NCI-H1105 (cell line): ENCODE measurements around the gene CTDP1.

ENCODE experiments used
- DNase-seq: peaks from one replicate; lab custom pipeline; 2025; lab: John Stamatoyannopoulos, UW

CTDP1 gene, protein sequence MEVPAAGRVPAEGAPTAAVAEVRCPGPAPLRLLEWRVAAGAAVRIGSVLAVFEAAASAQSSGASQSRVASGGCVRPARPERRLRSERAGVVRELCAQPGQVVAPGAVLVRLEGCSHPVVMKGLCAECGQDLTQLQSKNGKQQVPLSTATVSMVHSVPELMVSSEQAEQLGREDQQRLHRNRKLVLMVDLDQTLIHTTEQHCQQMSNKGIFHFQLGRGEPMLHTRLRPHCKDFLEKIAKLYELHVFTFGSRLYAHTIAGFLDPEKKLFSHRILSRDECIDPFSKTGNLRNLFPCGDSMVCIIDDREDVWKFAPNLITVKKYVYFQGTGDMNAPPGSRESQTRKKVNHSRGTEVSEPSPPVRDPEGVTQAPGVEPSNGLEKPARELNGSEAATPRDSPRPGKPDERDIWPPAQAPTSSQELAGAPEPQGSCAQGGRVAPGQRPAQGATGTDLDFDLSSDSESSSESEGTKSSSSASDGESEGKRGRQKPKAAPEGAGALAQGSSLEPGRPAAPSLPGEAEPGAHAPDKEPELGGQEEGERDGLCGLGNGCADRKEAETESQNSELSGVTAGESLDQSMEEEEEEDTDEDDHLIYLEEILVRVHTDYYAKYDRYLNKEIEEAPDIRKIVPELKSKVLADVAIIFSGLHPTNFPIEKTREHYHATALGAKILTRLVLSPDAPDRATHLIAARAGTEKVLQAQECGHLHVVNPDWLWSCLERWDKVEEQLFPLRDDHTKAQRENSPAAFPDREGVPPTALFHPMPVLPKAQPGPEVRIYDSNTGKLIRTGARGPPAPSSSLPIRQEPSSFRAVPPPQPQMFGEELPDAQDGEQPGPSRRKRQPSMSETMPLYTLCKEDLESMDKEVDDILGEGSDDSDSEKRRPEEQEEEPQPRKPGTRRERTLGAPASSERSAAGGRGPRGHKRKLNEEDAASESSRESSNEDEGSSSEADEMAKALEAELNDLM

DNA sequence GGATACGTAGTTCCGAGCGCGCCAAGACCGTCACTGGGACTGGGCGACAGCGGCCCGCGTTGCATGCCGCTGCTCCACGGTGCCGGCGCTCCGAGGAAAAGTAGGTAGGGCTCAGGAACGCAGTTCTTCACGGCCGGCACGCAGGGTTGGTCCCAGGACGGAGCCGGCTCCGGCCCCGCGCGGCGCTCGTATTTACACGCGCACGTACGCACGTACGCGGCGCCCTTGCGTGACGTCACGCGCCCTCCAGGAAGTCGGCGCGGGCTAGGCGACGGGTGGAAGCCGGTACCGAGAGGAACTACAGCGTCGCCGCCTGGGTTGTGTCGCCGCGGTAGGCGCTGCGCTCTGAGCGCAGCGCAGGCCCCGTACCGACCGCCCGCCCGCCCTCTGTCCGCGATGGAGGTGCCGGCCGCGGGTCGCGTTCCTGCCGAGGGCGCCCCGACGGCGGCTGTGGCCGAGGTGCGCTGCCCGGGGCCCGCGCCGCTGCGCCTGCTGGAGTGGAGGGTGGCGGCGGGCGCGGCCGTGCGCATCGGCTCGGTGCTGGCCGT is at the start of gene CTDP1:
Gene CTDP1, plus strand, starts transcription at position 252 of the 548 bp plus-strand sequence. Its CDS starts 145 bp downstream, at position 397.
- DNase-seq = peak; percentile 91

DNA sequence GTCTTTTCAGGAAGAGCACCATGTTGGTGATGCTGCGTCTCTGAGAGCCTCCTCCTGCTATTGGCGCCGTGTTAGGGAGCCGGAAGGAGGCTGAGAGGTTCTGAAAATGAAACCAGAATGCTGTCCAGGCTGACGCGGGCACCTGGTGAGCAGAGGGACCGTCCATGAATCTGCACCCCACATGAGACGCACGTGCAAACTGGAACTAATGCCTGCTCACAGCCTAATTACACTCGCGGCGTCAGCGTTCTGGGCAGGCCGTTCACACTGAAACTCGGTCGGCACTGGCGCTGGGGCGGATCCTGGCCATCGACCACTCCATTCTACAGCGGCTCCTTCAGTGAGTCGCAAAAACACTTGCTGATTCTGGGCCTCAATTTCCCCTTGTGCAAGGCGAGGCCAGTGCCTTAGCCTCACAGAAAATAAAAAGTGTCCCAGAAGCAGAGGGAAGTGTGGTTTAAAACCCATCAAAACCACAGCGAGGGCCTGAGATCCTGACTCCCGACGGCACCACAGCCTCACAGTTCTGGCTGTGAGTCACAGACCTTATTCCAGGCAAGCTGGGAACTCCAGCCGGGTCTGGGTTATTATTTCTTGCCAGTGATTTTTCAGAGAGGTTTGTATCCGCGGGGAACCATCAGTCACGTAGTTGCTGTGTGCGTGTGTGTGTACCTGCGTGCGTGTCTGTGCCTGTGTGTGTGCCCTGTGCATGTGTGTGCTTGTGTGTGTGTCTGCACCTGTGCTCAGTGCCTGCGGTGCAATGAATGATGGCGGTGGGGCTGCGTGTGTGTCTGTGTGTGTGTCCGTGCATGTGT is 49.1 kb upstream of the CTDP1 start:
- DNase-seq = no peak

DNA sequence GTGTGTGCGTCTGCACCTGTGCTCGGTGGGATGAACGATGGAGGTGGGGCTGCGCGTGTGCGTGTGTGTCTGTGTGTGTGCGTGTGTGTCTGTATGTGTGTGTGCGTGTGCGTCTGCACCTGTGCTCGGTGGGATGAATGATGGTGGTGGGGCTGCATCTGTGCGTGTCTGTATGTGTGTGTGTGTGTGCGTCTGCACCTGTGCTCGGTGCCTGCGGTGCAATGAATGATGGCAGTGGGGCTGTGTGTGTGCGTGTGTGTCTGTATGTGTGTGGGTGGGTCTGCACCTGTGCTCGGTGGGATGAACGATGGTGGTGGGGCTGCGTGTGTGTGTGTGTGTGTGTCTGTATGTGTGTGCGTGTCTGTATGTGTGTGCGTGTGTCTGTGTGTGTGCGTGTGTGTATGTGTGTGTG is 48.5 kb upstream of the CTDP1 start:
- DNase-seq = no peak

DNA sequence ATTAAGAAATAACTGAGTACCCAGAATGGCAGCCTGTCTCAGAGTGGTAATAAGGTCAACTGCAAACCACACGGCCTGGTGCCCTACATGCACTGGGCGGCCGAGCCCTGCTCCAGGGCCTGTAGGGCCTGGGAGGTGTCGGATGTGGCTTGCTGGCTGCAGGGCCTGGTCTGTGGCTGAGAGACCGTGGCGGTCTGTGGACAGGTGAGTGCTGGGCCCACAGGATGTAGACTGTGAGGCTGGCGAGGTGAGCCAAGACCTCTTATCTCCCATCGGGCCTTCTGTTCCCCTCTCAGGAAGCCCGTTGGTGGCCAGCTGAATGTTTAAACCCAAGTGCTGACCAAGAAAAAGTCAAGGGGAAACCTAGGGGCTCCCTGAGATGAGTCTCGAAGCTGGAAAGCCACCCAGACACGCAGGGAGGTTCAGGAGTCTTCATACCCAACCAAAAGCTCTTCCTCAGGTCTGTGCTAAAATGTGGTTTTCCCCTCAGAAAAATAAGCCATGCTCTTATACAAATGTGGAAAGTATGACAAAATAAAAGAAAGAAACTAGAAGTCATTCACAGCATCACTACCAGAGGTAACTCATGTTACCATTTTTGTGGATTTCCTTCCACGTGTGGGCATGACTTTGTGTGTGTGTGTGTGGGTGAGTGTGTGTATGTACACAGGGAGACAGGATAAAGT is 47.7 kb upstream of the CTDP1 start:
- no peak for DNase-seq

DNA sequence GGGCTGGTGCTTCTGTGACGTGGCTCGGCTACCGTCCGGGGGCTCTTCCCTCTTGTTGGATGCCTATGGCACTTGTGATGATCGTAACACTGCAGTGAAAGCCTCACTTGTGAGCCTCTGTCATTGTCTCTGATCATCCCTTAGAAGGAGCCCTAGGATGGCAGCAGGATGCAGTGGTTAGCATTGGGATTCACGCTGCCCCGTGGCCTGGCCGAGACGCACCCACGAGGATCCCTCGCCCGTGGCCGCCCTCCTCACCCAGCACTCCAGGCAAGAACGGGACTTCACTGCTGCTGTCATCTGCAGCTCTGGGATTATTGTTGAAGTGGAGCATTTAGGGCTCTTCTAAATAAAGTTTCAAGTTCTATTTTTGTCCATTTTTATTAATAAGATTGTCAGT is 46.8 kb upstream of the CTDP1 start:
- DNase-seq = no peak

DNA sequence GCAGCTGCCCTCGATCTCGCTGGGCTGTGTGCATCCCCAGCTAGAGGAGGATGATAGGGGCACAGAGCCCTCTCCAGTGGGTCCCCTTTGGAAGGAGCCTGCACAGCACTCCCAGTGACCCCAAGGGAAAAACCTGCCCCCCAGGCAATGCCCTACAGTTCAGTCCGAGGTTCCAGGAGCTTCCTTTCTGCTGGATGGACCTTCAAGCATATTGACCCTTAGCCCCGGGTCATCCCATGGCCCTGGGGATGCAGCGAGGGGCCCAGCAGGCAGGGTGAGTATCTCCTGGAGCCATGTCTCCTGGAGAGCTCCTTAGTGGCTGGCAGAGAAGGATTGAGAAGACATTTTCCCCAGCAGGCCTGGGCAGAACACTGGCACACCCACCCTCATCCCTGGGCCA is 45.4 kb upstream of the CTDP1 start:
- DNase-seq = no peak

DNA sequence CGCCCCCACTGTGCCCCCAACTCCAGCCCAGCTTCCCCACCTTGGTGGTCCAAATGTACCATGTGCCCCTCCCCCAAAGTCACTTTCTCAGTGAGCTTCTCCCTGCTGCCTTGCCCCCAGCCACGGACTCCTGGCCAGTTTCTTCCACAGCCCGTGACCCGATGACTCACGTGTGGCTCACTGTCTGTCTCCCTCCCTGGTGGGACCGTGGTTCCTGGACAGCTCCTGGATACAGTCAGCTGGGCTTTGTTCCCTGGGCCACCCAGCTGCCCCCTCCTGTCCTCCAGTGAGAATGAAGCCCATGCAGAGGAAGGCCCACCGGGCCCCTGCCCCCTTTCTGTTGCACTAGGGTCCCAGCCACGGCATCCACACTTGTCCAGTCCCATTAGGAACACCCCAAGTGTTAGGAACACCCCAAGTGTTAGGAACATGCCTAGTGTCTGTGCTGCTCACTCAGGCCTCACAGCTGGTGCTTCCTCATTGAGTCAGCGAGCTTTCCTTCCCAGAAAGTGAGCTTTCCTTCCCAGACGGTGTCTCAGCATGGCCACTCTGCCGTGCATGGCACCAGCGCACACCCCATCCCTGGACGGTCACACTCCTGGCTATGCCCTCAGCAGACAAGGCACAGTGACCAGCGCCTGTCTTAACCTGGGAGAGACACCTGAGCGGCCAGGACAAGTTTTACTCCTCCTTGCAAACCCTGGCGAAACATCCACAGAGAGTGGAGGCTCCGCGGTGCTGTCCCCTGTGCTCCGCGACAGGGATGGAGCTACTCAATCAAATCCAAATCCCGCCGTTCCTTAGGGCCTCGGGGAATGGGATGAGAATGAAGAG is 44.8 kb upstream of the CTDP1 start:
- no peak for DNase-seq

DNA sequence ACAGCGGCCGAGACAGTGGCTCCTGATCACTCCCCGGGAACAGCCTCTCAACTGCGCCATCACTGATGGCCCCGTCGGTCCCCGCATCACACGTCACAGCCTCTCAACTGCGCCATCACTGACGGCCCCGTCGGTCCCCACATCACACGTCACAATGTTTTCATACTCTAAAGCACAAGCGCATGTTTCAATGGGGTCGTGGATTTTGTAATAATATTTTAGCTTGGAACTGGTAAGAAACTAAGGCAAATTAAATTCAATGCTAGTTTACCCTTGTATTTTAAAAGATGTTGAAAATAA is 44.2 kb upstream of the CTDP1 start:
- no peak for DNase-seq

DNA sequence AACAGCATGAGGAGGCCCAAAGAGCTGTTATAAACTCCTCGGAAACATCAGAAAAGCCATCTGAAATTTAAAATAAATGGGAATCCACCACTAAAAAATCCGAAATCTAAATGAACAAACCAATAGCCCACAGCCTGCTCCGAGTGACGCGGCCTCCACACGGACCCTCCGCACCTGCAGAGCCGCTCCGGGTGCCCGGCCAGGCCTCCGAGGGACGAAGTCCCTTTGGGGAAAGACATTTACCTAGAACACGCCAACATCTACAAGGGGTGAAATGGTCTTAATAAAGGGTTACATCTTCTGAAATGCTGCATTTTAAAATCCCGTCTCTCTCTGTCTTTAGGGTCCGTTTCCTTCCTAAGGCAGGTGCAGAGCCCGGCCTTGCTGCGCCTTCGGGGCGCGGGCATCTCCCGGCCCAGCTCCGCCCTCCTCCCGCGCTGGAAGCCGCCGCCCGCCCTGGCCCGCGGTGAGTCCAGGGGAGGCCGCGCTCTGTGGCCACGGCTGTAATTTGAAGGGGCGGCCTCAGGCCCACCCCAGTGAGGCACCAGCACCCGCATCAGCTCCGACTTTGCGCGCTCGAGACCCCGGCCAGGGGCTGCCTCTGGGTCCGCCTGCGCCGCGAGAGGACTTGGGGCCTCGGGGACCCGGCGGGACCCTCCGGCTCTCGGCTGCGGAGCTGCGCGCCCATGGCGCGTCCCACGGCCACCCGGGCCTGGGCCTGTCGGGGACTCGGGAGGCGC is 42.3 kb upstream of the CTDP1 start:
- DNase-seq = no peak

DNA sequence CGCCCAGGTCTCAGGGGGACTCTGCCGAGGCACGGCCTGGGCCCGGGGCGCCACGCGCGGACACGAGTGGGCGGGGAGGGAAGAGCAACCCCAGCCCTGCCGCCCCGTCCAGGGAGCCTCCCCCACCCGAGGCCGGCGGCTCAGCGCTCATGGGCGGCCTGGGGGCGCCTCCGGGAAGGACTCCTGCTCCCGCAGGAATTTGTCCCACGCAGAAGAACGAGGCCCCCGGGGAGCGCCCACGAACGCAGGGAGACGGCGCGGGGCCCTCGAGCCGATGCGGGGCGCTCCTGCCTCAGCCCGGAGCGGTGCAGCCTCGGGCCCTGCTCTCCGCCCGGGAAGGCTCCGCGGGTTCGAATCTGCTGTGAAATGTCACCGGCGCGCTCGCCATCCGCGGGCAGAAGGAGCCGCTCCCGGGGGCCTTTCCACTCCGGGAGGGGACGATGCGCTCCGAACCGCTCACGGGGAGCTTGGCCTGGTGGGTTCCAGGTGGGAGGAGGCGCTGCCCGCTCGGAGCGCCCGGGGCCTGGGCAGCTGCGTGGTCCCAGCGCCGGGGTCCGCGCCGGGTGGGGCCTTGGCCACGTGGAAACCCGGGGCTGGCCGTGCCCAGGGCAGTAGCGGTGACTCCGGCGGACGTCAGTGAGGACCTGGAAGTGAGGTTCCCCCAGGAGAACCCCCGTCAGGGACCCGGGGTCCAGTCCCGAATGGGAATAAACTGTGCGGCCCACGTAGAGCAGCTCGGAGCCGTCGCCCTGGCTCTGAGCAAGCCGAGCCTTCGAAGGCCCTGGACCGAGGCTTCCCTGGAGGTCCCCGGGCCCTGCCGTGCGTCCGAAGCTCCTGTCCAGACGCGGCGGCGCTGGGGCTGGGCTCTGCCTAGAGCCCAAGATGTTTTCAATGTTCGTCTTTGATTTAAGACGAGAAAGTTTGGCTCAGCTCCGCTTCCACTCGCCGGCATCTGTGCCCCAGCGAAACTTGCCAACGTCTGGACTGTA is 41.4 kb upstream of the CTDP1 start:
- no peak for DNase-seq

DNA sequence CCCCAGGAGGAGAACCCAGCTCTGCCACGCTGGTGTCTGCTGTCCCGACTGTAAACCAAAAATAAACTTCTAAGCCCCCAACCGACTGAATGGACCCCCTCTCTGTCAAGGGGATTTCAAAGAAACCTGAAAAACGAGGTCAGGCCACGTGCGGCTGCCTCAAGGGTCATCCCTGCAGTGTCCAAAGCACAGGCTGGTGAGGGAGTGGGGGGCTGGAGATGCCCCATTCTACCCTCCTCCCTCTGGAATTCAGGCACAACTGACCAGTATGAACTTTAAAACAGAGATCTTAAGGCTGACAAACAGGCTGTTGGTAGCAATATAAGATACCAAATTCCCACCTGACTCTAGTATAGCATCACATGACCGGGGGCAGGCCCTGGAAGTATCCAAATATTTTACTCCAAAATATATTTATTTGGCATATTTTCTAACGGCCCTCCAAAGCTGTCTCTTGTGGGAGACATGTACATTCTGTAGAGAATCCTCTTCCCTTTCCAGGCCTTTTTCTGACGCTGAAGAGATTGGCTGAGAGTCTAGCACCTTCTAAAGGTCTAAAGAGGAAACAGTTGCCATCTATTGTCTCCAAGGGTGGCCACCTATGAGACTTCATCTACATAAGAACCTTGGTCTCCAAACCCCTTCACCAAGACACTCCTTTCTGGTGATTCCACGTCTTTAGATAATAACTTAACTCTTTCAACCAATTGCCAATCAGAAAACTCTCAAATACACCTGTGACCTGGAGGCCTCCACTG is 40.4 kb upstream of the CTDP1 start:
- no peak for DNase-seq

DNA sequence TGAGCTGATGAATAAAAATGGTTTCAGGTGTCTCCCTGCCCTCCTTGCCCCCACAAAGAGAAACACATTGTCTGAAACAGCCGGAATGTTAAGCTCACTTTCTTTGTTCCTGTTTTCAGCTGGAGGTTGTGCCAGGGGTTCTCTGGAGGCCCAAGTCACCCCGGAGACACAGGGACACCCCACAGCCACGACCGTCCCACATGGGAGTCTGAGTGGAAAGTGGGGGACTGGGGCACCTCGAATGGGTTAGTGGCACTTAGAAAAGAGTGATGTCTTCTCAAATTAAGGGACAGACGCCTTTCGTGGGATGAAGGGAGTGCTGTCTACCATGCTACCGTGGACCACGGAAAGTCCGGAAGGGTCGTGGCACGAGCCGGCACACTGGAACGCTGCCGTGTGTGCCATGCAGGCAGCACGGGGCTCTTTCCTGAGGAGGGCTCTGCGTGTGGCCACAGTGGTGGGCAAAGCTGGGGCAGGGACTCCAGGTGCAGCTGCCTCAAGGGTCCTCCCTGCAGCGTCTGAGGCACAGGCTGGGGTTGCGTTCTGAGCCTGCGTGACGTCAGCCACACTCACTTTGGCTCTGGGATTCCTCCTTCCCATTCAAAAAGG is 39.4 kb upstream of the CTDP1 start:
- DNase-seq = no peak

DNA sequence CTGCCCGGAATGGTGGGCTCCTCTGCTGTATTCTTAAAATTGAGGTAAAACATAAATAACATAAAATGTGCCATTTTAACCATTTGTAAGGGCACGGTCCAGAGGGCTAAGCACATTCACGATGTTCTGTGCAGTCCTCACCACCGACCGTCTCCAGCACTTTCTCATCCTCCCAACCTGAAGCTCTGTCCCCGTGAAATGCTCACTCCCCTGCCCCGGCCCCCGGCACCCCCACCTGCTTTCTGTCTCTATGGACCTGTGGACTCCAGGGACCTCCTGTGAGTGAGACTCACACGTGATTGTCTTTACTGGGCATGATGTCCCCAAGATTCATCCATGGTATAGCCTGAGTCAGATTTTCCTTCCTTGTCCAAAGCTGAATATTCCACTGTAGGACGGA is 38.7 kb upstream of the CTDP1 start:
- no peak for DNase-seq

DNA sequence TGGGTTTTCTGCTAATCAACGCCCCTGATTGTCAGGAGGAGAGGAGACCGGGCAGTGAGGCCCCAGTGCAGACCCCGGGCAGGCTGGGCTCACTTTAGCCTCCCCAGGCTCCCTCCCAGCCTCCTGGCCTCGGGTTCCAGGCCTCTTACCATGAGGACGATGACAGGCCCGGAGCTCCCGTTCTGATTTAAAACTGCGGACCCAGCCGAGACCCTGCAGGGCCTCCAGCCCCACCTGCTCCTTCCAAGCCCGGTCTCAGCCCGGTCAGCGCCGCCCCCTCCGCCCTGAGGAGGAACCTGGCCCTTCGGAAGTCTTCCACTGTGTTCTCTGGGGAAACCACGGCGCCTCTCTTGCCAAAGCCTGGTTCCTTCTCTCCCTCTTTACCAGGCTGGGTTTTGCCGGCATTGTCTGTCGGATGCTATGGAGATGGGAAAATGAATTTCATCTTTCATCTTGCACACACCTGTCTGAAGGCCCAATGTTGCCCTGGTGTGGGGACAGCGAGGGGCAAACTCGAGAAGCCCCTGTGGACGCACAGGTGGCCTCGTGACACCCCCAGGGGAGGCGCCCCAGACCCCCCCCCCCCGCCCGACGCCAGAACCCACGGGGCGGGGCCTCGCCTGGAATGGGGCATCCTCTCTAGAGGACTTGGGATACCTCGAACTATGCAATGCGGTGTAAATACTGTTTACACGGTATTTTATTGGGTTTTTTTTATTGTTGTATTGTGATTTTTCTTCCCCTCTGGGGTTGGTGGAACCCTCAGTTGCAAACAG is 37.7 kb upstream of the CTDP1 start:
- no peak for DNase-seq

DNA sequence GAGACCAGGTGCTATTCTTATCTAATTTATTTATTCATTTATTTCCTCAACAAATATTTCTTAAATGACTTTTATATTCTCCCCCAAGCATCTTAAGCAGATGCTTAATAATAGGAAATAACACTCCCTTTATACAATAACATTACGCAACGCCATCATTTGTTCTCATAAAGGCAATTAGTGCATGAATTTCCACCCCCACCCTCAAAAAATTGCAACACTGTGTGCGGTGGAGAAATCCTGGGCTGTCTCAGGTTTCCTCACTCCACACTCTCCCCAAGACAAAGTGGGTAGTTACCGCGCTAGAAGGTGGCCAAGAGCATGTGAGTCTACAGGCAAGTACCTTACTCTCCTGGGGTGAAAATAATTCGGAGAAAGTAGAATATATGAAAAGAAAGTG is 37.0 kb upstream of the CTDP1 start:
- DNase-seq = no peak
